HG03196 (cell line): ENCODE results near the gene PHF12.

ENCODE experiments used
- ATAC-seq: cut with Tn5 transposase; IDR thresholded peaks from one replicate; pipeline ENCODE4 v1.9.1; 2021; ENCODE audit not compliant: unreplicated experiment

The PHF12 gene

GRCh38 chr17:28955408-28955807 is 4.1 kb upstream of the PHF12 start:
- ATAC-seq = no peak

GRCh38 chr17:28954886-28955285 is 3.6 kb upstream of the PHF12 start:
- ATAC-seq = no peak

- no peak for ATAC-seq
Observed at GRCh38 chr17:28953444-28954118, 2.3 kb upstream of the PHF12 start.

- peak; percentile 52 for ATAC-seq
Observed at GRCh38 chr17:28951991-28952975, 965 bp upstream of the PHF12 start.

- ATAC-seq = no peak
Observed at GRCh38 chr17:28950752-28951427, 428 bp downstream of the PHF12 start.

GRCh38 chr17:28950017-28950751 is 1.1 kb downstream of the PHF12 start:
- no peak for ATAC-seq

- no peak for ATAC-seq
Observed at GRCh38 chr17:28949185-28950016, 1.9 kb downstream of the PHF12 start.

GRCh38 chr17:28948873-28949184 is 2.5 kb downstream of the PHF12 start:
- no peak for ATAC-seq

- ATAC-seq = no peak
Observed at GRCh38 chr17:28948342-28948741, 3.0 kb downstream of the PHF12 start.

GRCh38 chr17:28947639-28948038 is 3.7 kb downstream of the PHF12 start:
- no peak for ATAC-seq

- ATAC-seq = no peak
Observed at GRCh38 chr17:28946239-28946638, 5.1 kb downstream of the PHF12 start.

- no peak for ATAC-seq
Observed at GRCh38 chr17:28944862-28945741, 6.2 kb downstream of the PHF12 start.

GRCh38 chr17:28944343-28944742 is 7.0 kb downstream of the PHF12 start:
- ATAC-seq = no peak

- ATAC-seq = no peak
Observed at GRCh38 chr17:28942925-28943324, 8.4 kb downstream of the PHF12 start.

- no peak for ATAC-seq
Observed at GRCh38 chr17:28941251-28941650, 10.1 kb downstream of the PHF12 start.

GRCh38 chr17:28940675-28941074 is 10.6 kb downstream of the PHF12 start:
- ATAC-seq = no peak

- ATAC-seq = no peak
Observed at GRCh38 chr17:28940142-28940541, 11.2 kb downstream of the PHF12 start.

GRCh38 chr17:28938552-28938951 is 12.8 kb downstream of the PHF12 start:
- no peak for ATAC-seq

GRCh38 chr17:28937044-28937729 is 14.1 kb downstream of the PHF12 start:
- no peak for ATAC-seq
